HepG2 (cell line): ENCODE measurements around the gene MGMT.

Experiments used
- ELK4 ChIP-seq: sonication (generic); formaldehyde crosslinking; IDR thresholded peaks from 2 replicates; pipeline ENCODE4 v1.9.0; 2021; ENCODE audit warnings: missing genetic modification reagents, borderline replicate concordance
- LCORL ChIP-seq, 2 experiments: fragments of 450-650 bp in 1 of 2; sonication (generic) in 1 of 2; formaldehyde crosslinking in 1 of 2; IDR thresholded peaks; 2 replicates each; pipeline versions ENCODE4 v1.5.0 to v1.6.1; 2017 to 2020; ENCODE audit warnings: antibody characterized with exemption in 1 of 2, missing genetic modification reagents in 1 of 2

GRCh38 chr10:129534826-129535225 lies 67.8 kb downstream of the MGMT start:
- no peak for TF ChIP-seq LCORL (IDR thresholded peaks at IDR 0.05)
- no peak for TF ChIP-seq LCORL (CRISPR knock-in tag; IDR thresholded peaks at IDR 0.05)
- no peak for TF ChIP-seq ELK4 (CRISPR knock-in tag)
